LNCaP clone FGC (cell line): Measurements from ENCODE around the gene USP22.

ENCODE experiments used
- DNase-seq: peaks from one replicate; pipeline ENCODE4 v3.0.0-alpha.2; 2011; ENCODE audit warnings: low read depth
- H3K4me3 ChIP-seq: 2 replicates; pipeline ENCODE4 v1.5.1; 2011; ENCODE audit warnings: mild to moderate bottlenecking, low read depth, low read length, control low read depth
- CTCF ChIP-seq: IDR thresholded peaks from 2 replicates; pipeline ENCODE4 v1.5.1; 2012; ENCODE audit warnings: mild to moderate bottlenecking; ENCODE audit not compliant: control insufficient read depth, insufficient read depth; ENCODE audit errors: extremely low read depth

USP22 gene

GRCh38 chr17:20988001-20988636 is 54.7 kb downstream of the USP22 start:
- no peak for TF ChIP-seq CTCF
- no peak for DNase-seq
- H3K4me3 ChIP-seq = no peak overlapping the region

- no peak for DNase-seq
- H3K4me3 ChIP-seq = no peak overlapping the region
- no peak for TF ChIP-seq CTCF
These were observed 55.3 kb downstream of the USP22 start for GRCh38 chr17:20987511-20987910.

GRCh38 chr17:20986767-20987510 is 55.9 kb downstream of the USP22 start:
- no peak for TF ChIP-seq CTCF
- H3K4me3 ChIP-seq = no peak overlapping the region
- DNase-seq = no peak

- TF ChIP-seq CTCF = no peak
- no peak overlapping the region for H3K4me3 ChIP-seq
- DNase-seq = no peak
These were observed 59.5 kb downstream of the USP22 start for GRCh38 chr17:20983359-20983637.

GRCh38 chr17:20982589-20983358 is 60.0 kb downstream of the USP22 start:
- TF ChIP-seq CTCF = no peak
- no peak for DNase-seq
- no peak overlapping the region for H3K4me3 ChIP-seq

- no peak overlapping the region for H3K4me3 ChIP-seq
- no peak for TF ChIP-seq CTCF
- DNase-seq = no peak
These were observed 61.5 kb downstream of the USP22 start for GRCh38 chr17:20981046-20981920.
